K562 (cell line): ENCODE measurements around the gene RGS9. TPM values are rescaled to one million over a fixed set of nuclear protein-coding genes. Genes with fewer than 3 reads are reported as not detected.

Experiments used
- ATAC-seq: fragments of 200-7000 bp; cut with Tn5 transposase; 3 replicates; pipeline ENCODE4 v1.9.1; 2020; ENCODE audit warnings: moderate library complexity
- BruUV-seq: library from RNA; stranded (reverse); fragments of 400-500 nt; replicated peaks from 2 replicates; lab custom pipeline; 2021; lab: Mats Ljungman, UMichigan
- CTCF ChIA-PET: fragments of 300-600 bp; formaldehyde crosslinking; extraction: SDS; loops from one replicate; lab custom pipeline; 2021; ENCODE audit warnings: low intra/inter-chr PET ratio; lab: Yijun Ruan, JAX
- POLR2A ChIA-PET: fragments of 300-600, 350-650 bp; sonication (Branson Sonifier 250); formaldehyde crosslinking; extraction: SDS; loops from one replicate; lab custom pipeline; 2021; ENCODE audit warnings: antibody characterized with exemption, inconsistent platforms; lab: Yijun Ruan, JAX
- DNase-seq, 4 experiments: peaks; one replicate each; pipeline versions ENCODE4 v3.0.0 to v3.0.0-alpha.2; 2011 to 2018; ENCODE audit warnings: low spot score in 3 of 4, mixed read lengths in 3 of 4; ENCODE audit errors: extremely low read depth in 1 of 4
- FAIRE-seq: peaks from 2 replicates; lab custom pipeline; 2011; peaks lifted over from hg19 to GRCh38; lab: Jason Lieb, UNC
- H2AFZ ChIP-seq: 2 replicates; pipeline ENCODE4 v1.6.0; 2011; ENCODE audit warnings: low read depth, low read length, control low read depth, inconsistent platforms
- H3K27ac ChIP-seq: fragments of 200-600 bp; 3 replicates; pipeline ENCODE4 v1.8.0; 2011; ENCODE audit warnings: low read depth, mild to moderate bottlenecking, control low read depth, inconsistent platforms, low read length, moderate library complexity, mixed read lengths; ENCODE audit errors: extremely low read depth
- H3K27me3 ChIP-seq, 2 experiments: fragments of 300-600 bp in 1 of 2; 2 replicates in 1 of 2; 3 replicates in 1 of 2; pipeline versions ENCODE4 v1.6.0 to v1.8.0; 2011; ENCODE audit warnings: inconsistent platforms in 2 of 2, low read length in 2 of 2, mild to moderate bottlenecking in 1 of 2, mixed read lengths in 1 of 2, moderate library complexity in 1 of 2; ENCODE audit not compliant: control insufficient read depth in 2 of 2, insufficient read depth in 2 of 2
- H3K36me3 ChIP-seq: fragments of 300-600 bp; 3 replicates; pipeline ENCODE4 v1.8.0; 2011; ENCODE audit warnings: mild to moderate bottlenecking, low read length, inconsistent platforms; ENCODE audit not compliant: control insufficient read depth, insufficient read depth
- H3K4me1 ChIP-seq, 2 experiments: fragments of 200-600 bp in 1 of 2; replicated peaks in 1 of 2; 2 replicates in 1 of 2; 3 replicates in 1 of 2; pipeline versions ENCODE4 v1.5.1 to v1.8.0; 2011; ENCODE audit warnings: inconsistent platforms in 2 of 2, low read length in 2 of 2, mild to moderate bottlenecking in 1 of 2, mixed read lengths in 1 of 2, moderate library complexity in 1 of 2; ENCODE audit not compliant: control insufficient read depth in 2 of 2, insufficient read depth in 2 of 2
- H3K4me2 ChIP-seq: 2 replicates; pipeline ENCODE4 v1.6.1; 2011; ENCODE audit warnings: low read length, control low read depth, inconsistent platforms, mixed read lengths; ENCODE audit not compliant: insufficient read depth
- H3K4me3 ChIP-seq: fragments of 200-600 bp; sonication (generic), shearing (Covaris generic); 2 replicates; pipeline ENCODE4 v1.5.1; 2016; ENCODE audit warnings: control low read depth, inconsistent platforms
- H3K79me2 ChIP-seq: fragments of 200-600 bp; 3 replicates; pipeline ENCODE4 v1.8.0; 2011; ENCODE audit warnings: low read length, inconsistent platforms; ENCODE audit not compliant: control insufficient read depth, insufficient read depth
- H3K9ac ChIP-seq, 2 experiments: 2 replicates each; pipeline versions ENCODE4 v1.6.0 to v1.6.1; 2011; ENCODE audit warnings: low read depth in 2 of 2, low read length in 2 of 2, control low read depth in 1 of 2, inconsistent platforms in 1 of 2, mild to moderate bottlenecking in 1 of 2, mixed read lengths in 1 of 2; ENCODE audit not compliant: insufficient read depth in 1 of 2
- H3K9me1 ChIP-seq: one replicate; pipeline ENCODE4 v1.6.0; 2011; ENCODE audit warnings: inconsistent platforms, mild to moderate bottlenecking, low read length, moderate library complexity; ENCODE audit not compliant: control insufficient read depth, insufficient read depth
- H3K9me3 ChIP-seq: replicated peaks from 2 replicates; pipeline ENCODE4 v1.5.1; 2011; ENCODE audit warnings: low read depth, low read length, inconsistent platforms; ENCODE audit not compliant: control insufficient read depth, insufficient read depth
- H4K20me1 ChIP-seq: replicated peaks from 2 replicates; pipeline ENCODE4 v1.6.1; 2011; ENCODE audit warnings: low read length, inconsistent platforms, mixed read lengths; ENCODE audit not compliant: control insufficient read depth, insufficient read depth
- BRD9 ChIP-seq: fragments of 450-650 bp; IDR thresholded peaks from 2 replicates; pipeline ENCODE4 v1.6.1; 2018; ENCODE audit warnings: low read depth; ENCODE audit not compliant: partially characterized antibody
- CCNT2 ChIP-seq: IDR thresholded peaks from 2 replicates; pipeline ENCODE4 v1.6.1; 2011; ENCODE audit warnings: borderline replicate concordance, low read depth, mild to moderate bottlenecking, moderate library complexity, mixed read lengths, low read length; ENCODE audit not compliant: insufficient read length; ENCODE audit errors: extremely low read depth
- PHF8 ChIP-seq: fragments of 200-600 bp; sonication (generic); IDR thresholded peaks from 2 replicates; pipeline ENCODE4 v1.6.1; 2012; ENCODE audit warnings: mixed run types, mild to moderate bottlenecking, inconsistent platforms, low read length, moderate library complexity, borderline replicate concordance
- PRPF4 ChIP-seq: fragments of 200-400 bp; formaldehyde crosslinking; IDR thresholded peaks from one replicate; pipeline ENCODE4 v1.6.1; 2017; ENCODE audit warnings: low read length, low read depth, mild to moderate bottlenecking; ENCODE audit not compliant: insufficient read depth, poor library complexity, severe bottlenecking
- SMAD3 ChIP-seq: fragments of 450-650 bp; formaldehyde crosslinking; conservative IDR thresholded peaks from 2 replicates; pipeline ENCODE4 v1.4.0; 2020; ENCODE audit warnings: mild to moderate bottlenecking
- SP2 ChIP-seq: IDR thresholded peaks from 2 replicates; pipeline ENCODE4 v1.6.1; 2011; ENCODE audit warnings: mild to moderate bottlenecking, low read depth, low read length, moderate library complexity; ENCODE audit not compliant: poor library complexity, severe bottlenecking; ENCODE audit errors: extremely low read depth
- SREBF2 ChIP-seq: sonication (generic); formaldehyde crosslinking; IDR thresholded peaks from 2 replicates; pipeline ENCODE4 v1.4.0; 2020; ENCODE audit warnings: mild to moderate bottlenecking, missing genetic modification reagents
- SRSF3 ChIP-seq: fragments of 200-400 bp; formaldehyde crosslinking; IDR thresholded peaks from 2 replicates; pipeline ENCODE4 v1.6.1; 2016; ENCODE audit warnings: mild to moderate bottlenecking, low read length, moderate library complexity; ENCODE audit not compliant: insufficient read depth
- ZNF121 ChIP-seq: sonication (generic); formaldehyde crosslinking; conservative IDR thresholded peaks from 2 replicates; pipeline ENCODE4 v1.8.0; 2022; ENCODE audit warnings: missing genetic modification reagents
- WGBS: fragments of 100-300 bp; shearing (Covaris generic); methylation state at CpG from one replicate; pipeline ENCODE4 v1.1.6; 2016; ENCODE audit warnings: low coverage, mixed read lengths; ENCODE audit not compliant: insufficient coverage; ENCODE audit errors: missing lambda C conversion rate; 5-methylcytosine and 5-hydroxymethylcytosine counted together
- in situ Hi-C: fragments of 300-500 bp; cut with MboI; formaldehyde crosslinking; loops from 4 replicates; pipeline ENCODE4 v1.15.0; 2018; ENCODE audit warnings: inconsistent platforms, mixed read lengths
- intact Hi-C: fragments of 100-400 bp; cut with micrococcal nuclease; formaldehyde crosslinking; loops from 2 replicates; pipeline ENCODE4 v1.14.2; 2022
- polyA plus RNA-seq, 8 experiments: library from polyadenylated mRNA; depleted of rRNA in 4 of 8; stranded (reverse) in 5 of 8; unstranded in 3 of 8; fragments of >200 nt; fragmentation: Nextera tagmentation in 2 of 8; fragmentation: Illumina TruSeq in 1 of 8; extraction: Ambion mirVana in 2 of 8; extraction: Trizol in 1 of 8; gene quantifications; 2 replicates each; pipeline versions ENCODE4 v1.2.1 to v1.2.3, GENCODE V29; 2011 to 2014; ENCODE audit warnings: inconsistent platforms in 1 of 8, missing spikeins in 1 of 8
- total RNA-seq, 7 experiments: library from RNA; depleted of rRNA in 6 of 7; stranded (reverse); fragments of >200 nt in 6 of 7; fragmentation: Illumina TruSeq in 2 of 7; extraction: Trizol in 2 of 7; gene quantifications; 2 replicates each; pipeline versions ENCODE4 v1.2.1 to v1.2.3, GENCODE V29; 2011 to 2021; ENCODE audit warnings: low replicate concordance in 1 of 7
- TF ChIP-seq, protein P1 (sequence below): fragments of 200-600 bp; sonication (generic); IDR thresholded peaks from one replicate; pipeline ENCODE4 v1.6.1; 2012; ENCODE audit warnings: mild to moderate bottlenecking, low read depth, low read length, inconsistent platforms
- TF ChIP-seq, protein P2 (sequence below): sonication (generic); formaldehyde crosslinking; IDR thresholded peaks from 2 replicates; pipeline ENCODE4 v1.8.0; 2022; ENCODE audit warnings: mild to moderate bottlenecking, missing genetic modification reagents

Gene RGS9
- total and polyA plus RNA-seq, 9 of the 15 experiments (the other 6 are each of a cell fraction or from before 2014, with no cell fraction given): 0.18 to 1.4 (median 0.55) TPM

- H3K79me2 ChIP-seq: no peaks in the 10 kb centered on the region
- DNase-seq (no peak), ATAC-seq (no peak), FAIRE-seq (no peak)
- no peak overlapping the region for H3K27ac ChIP-seq
- BruUV-seq: no TSS peak
- in situ Hi-C loops: no loop called here
- ChIA-PET CTCF (no interaction called here), POLR2A (no interaction called here)
- no peaks in the 10 kb centered on the region for H3K9me3 ChIP-seq
- H3K27me3 ChIP-seq: peaks cover 24 to 65% of the 10 kb centered on the region in 2 experiments
- no peaks in the 10 kb centered on the region for H3K36me3 ChIP-seq
- H3K4me1 ChIP-seq: no peaks in the 10 kb centered on the region
- no peak overlapping the region for H2AFZ ChIP-seq
- intact Hi-C loops: no loop called here
- H3K9me1 ChIP-seq: no peaks in the 10 kb centered on the region
- H3K4me3 ChIP-seq: no peak overlapping the region
- H3K9ac ChIP-seq: no peak overlapping the region
- WGBS: 0% methylated on average over 1 of the region's 1 CpG
- no peak overlapping the region for H3K4me2 ChIP-seq
- no peaks in the 10 kb centered on the region for H4K20me1 ChIP-seq
- TF ChIP-seq ZNF121 (CRISPR knock-in tag): no peak
- TF ChIP-seq SP2: no peak
- TF ChIP-seq, protein P1, sequence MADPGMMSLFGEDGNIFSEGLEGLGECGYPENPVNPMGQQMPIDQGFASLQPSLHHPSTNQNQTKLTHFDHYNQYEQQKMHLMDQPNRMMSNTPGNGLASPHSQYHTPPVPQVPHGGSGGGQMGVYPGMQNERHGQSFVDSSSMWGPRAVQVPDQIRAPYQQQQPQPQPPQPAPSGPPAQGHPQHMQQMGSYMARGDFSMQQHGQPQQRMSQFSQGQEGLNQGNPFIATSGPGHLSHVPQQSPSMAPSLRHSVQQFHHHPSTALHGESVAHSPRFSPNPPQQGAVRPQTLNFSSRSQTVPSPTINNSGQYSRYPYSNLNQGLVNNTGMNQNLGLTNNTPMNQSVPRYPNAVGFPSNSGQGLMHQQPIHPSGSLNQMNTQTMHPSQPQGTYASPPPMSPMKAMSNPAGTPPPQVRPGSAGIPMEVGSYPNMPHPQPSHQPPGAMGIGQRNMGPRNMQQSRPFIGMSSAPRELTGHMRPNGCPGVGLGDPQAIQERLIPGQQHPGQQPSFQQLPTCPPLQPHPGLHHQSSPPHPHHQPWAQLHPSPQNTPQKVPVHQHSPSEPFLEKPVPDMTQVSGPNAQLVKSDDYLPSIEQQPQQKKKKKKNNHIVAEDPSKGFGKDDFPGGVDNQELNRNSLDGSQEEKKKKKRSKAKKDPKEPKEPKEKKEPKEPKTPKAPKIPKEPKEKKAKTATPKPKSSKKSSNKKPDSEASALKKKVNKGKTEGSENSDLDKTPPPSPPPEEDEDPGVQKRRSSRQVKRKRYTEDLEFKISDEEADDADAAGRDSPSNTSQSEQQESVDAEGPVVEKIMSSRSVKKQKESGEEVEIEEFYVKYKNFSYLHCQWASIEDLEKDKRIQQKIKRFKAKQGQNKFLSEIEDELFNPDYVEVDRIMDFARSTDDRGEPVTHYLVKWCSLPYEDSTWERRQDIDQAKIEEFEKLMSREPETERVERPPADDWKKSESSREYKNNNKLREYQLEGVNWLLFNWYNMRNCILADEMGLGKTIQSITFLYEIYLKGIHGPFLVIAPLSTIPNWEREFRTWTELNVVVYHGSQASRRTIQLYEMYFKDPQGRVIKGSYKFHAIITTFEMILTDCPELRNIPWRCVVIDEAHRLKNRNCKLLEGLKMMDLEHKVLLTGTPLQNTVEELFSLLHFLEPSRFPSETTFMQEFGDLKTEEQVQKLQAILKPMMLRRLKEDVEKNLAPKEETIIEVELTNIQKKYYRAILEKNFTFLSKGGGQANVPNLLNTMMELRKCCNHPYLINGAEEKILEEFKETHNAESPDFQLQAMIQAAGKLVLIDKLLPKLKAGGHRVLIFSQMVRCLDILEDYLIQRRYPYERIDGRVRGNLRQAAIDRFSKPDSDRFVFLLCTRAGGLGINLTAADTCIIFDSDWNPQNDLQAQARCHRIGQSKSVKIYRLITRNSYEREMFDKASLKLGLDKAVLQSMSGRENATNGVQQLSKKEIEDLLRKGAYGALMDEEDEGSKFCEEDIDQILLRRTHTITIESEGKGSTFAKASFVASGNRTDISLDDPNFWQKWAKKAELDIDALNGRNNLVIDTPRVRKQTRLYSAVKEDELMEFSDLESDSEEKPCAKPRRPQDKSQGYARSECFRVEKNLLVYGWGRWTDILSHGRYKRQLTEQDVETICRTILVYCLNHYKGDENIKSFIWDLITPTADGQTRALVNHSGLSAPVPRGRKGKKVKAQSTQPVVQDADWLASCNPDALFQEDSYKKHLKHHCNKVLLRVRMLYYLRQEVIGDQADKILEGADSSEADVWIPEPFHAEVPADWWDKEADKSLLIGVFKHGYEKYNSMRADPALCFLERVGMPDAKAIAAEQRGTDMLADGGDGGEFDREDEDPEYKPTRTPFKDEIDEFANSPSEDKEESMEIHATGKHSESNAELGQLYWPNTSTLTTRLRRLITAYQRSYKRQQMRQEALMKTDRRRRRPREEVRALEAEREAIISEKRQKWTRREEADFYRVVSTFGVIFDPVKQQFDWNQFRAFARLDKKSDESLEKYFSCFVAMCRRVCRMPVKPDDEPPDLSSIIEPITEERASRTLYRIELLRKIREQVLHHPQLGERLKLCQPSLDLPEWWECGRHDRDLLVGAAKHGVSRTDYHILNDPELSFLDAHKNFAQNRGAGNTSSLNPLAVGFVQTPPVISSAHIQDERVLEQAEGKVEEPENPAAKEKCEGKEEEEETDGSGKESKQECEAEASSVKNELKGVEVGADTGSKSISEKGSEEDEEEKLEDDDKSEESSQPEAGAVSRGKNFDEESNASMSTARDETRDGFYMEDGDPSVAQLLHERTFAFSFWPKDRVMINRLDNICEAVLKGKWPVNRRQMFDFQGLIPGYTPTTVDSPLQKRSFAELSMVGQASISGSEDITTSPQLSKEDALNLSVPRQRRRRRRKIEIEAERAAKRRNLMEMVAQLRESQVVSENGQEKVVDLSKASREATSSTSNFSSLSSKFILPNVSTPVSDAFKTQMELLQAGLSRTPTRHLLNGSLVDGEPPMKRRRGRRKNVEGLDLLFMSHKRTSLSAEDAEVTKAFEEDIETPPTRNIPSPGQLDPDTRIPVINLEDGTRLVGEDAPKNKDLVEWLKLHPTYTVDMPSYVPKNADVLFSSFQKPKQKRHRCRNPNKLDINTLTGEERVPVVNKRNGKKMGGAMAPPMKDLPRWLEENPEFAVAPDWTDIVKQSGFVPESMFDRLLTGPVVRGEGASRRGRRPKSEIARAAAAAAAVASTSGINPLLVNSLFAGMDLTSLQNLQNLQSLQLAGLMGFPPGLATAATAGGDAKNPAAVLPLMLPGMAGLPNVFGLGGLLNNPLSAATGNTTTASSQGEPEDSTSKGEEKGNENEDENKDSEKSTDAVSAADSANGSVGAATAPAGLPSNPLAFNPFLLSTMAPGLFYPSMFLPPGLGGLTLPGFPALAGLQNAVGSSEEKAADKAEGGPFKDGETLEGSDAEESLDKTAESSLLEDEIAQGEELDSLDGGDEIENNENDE: no peak
- TF ChIP-seq SRSF3: no peak
- no peak for TF ChIP-seq SREBF2 (CRISPR knock-in tag)
- no peak for TF ChIP-seq BRD9
- TF ChIP-seq SMAD3 (CRISPR knock-in tag): no peak
- TF ChIP-seq, protein P2, sequence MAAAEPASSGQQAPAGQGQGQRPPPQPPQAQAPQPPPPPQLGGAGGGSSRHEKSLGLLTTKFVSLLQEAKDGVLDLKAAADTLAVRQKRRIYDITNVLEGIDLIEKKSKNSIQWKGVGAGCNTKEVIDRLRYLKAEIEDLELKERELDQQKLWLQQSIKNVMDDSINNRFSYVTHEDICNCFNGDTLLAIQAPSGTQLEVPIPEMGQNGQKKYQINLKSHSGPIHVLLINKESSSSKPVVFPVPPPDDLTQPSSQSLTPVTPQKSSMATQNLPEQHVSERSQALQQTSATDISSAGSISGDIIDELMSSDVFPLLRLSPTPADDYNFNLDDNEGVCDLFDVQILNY (CRISPR knock-in tag): no peak
- TF ChIP-seq CCNT2: no peak
- TF ChIP-seq PRPF4: no peak
- no peak for TF ChIP-seq PHF8
Measured at GRCh38 chr17:65208717-65209116, 71.5 kb downstream of the RGS9 start.
